ENCODE measurements around the gene LRRN4. TPM values are rescaled to one million over a fixed set of nuclear protein-coding genes. Genes with fewer than 3 reads are reported as not detected.
"Not testable (repeated sequence)": the region's sequence is repeated elsewhere in the genome, so short reads cannot be mapped to it uniquely, and the experiment has no call there.

Gene LRRN4
- total and polyA plus RNA-seq, 2 donors from 2014 or later, result 1.6 to 89.3 TPM

DNA sequence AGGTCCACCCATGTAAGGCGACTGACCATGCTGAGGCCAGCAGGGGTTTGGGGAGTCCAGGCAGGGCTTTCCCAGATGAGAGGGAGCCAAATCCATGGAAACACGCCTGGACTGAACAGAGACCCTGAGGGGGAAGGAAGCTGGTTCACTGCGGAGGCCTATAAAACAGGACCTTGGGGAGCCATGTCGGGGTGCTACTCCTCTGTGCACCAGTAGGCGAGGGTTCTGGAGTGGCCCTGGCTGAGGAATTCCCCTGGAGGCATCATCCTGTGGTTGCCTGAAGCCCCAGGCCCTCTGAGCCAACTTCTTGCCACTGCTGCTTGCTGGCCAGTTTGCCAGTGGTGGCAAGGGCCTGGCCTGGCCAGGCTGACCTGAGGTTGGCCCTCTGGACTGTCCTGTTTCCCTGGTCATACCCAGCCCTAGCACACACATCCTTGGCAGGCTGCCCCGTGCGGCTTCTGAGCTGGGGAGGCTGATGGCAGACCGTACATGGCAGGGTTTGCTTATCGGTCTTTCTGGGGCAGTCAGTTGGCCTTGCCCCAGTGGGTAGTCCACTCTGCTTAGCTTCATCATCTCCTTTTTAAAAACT is 2.2 kb upstream of the LRRN4 start:
- no peak for FAIRE-seq
- intact Hi-C loops (cut with DNase I), result no loop called here
- no peak for DNase-seq
- no peak for TF ChIP-seq CTCF (IDR thresholded peaks at IDR 0.05; ENCODE audit: borderline replicate concordance, extremely low read depth, insufficient read depth)
- Histone ChIP-seq H3K4me3 (ENCODE audit: low read length in 3 of 3) (no peak overlapping the region), H3K27ac (ENCODE audit: low read depth in 2 of 2, low read length in 2 of 2) (no peak overlapping the region), H3K9ac (ENCODE audit: low read length in 3 of 3) (no peak overlapping the region), H3K4me1 (ENCODE audit: control insufficient read depth in 2 of 3, insufficient read depth in 2 of 3, low read depth in 1 of 3, low read length in 3 of 3) (peaks cover 0 to 8% (median 0%) of the 10 kb centered on the region in 3 donors), H3K36me3 (ENCODE audit: control insufficient read depth in 2 of 3, insufficient read depth in 3 of 3, low read length in 3 of 3) (no peaks in the 10 kb centered on the region), H3K27me3 (ENCODE audit: control insufficient read depth, insufficient read depth, low read length) (no peaks in the 10 kb centered on the region), H3K9me3 (ENCODE audit: control insufficient read depth in 2 of 3, insufficient read depth in 1 of 3, low read length in 3 of 3) (no peaks in the 10 kb centered on the region)

- TF ChIP-seq CTCF (IDR thresholded peaks at IDR 0.05; ENCODE audit: borderline replicate concordance, extremely low read depth, insufficient read depth), result no peak
- no peaks in the 10 kb centered on the region for H3K27me3 ChIP-seq (ENCODE audit: control insufficient read depth, insufficient read depth, low read length)
- DNase-seq (peak in 4 of 5 donors; percentile 70 to 83 (median 74)), FAIRE-seq (no peak)
- H3K4me1 ChIP-seq (ENCODE audit: control insufficient read depth in 2 of 3, insufficient read depth in 2 of 3, low read depth in 1 of 3, low read length in 3 of 3), result peaks cover 0 to 12% (median 0%) of the 10 kb centered on the region in 3 donors
- intact Hi-C loops (cut with DNase I), result no loop called here
- H3K36me3 ChIP-seq (ENCODE audit: control insufficient read depth in 2 of 3, insufficient read depth in 3 of 3, low read length in 3 of 3), result no peaks in the 10 kb centered on the region
- H3K4me3 ChIP-seq (ENCODE audit: low read length in 3 of 3), result no peak overlapping the region
- H3K9ac ChIP-seq (ENCODE audit: low read length in 3 of 3), result no peak overlapping the region
- H3K9me3 ChIP-seq (ENCODE audit: control insufficient read depth in 2 of 3, insufficient read depth in 1 of 3, low read length in 3 of 3), result no peaks in the 10 kb centered on the region
- no peak overlapping the region for H3K27ac ChIP-seq (ENCODE audit: low read depth in 2 of 2, low read length in 2 of 2)
These were observed 1.4 kb upstream of the LRRN4 start for GRCh38 chr20:6055161-6055783.

GRCh38 chr20:6054689-6055051 is 810 bp upstream of the LRRN4 start:
- FAIRE-seq; intact Hi-C loops (cut with DNase I); H3K4me3 ChIP-seq (ENCODE audit: low read length in 3 of 3); H3K27ac ChIP-seq (ENCODE audit: low read depth in 2 of 2, low read length in 2 of 2); H3K36me3 ChIP-seq (ENCODE audit: control insufficient read depth in 2 of 3, insufficient read depth in 3 of 3, low read length in 3 of 3); H3K9me3 ChIP-seq (ENCODE audit: control insufficient read depth in 2 of 3, insufficient read depth in 1 of 3, low read length in 3 of 3); H3K27me3 ChIP-seq (ENCODE audit: control insufficient read depth, insufficient read depth, low read length); DNase-seq; H3K9ac ChIP-seq (ENCODE audit: low read length in 3 of 3): not testable (repeated sequence)
- H3K4me1 ChIP-seq (ENCODE audit: control insufficient read depth in 2 of 3, insufficient read depth in 2 of 3, low read depth in 1 of 3, low read length in 3 of 3), result peaks cover 0 to 12% (median 0%) of the 10 kb centered on the region in 3 donors

GRCh38 chr20:6053064-6053775 is 640 bp downstream of the LRRN4 start:
- DNase-seq, result no peak
- TF ChIP-seq CTCF (IDR thresholded peaks at IDR 0.05; ENCODE audit: borderline replicate concordance, extremely low read depth, insufficient read depth), result no peak
- H3K36me3 ChIP-seq (ENCODE audit: control insufficient read depth in 2 of 3, insufficient read depth in 3 of 3, low read length in 3 of 3), result no peaks in the 10 kb centered on the region
- peak overlapping the region in 1 of 3 donors; percentile 13 for H3K9ac ChIP-seq (ENCODE audit: low read length in 3 of 3)
- intact Hi-C loops (cut with DNase I), result no loop called here
- H3K9me3 ChIP-seq (ENCODE audit: control insufficient read depth in 2 of 3, insufficient read depth in 1 of 3, low read length in 3 of 3), result no peaks in the 10 kb centered on the region
- no peak overlapping the region for H3K27ac ChIP-seq (ENCODE audit: low read depth in 2 of 2, low read length in 2 of 2)
- peaks cover 0 to 12% (median 0%) of the 10 kb centered on the region in 3 donors for H3K4me1 ChIP-seq (ENCODE audit: control insufficient read depth in 2 of 3, insufficient read depth in 2 of 3, low read depth in 1 of 3, low read length in 3 of 3)
- no peak for FAIRE-seq
- H3K4me3 ChIP-seq (ENCODE audit: low read length in 3 of 3), result peak overlapping the region in 1 of 3 donors; percentile 50
- H3K27me3 ChIP-seq (ENCODE audit: control insufficient read depth, insufficient read depth, low read length), result no peaks in the 10 kb centered on the region

Data from kidney (tissue), 14 donors.